ENCODE measurements around the gene TMEM74B.
"Not testable (repeated sequence)": the region's sequence is repeated elsewhere in the genome, so short reads cannot be mapped to it uniquely, and the experiment has no call there.

TMEM74B gene

GRCh38 chr20:1184638-1185315 is at the start of gene TMEM74B:
Gene TMEM74B, minus strand, starts transcription at chr20:1184981. Its CDS starts 1,180 bp downstream, at chr20:1183801.
- peak in 1 of 2 experiments; percentile 12 for DNase-seq

DNA sequence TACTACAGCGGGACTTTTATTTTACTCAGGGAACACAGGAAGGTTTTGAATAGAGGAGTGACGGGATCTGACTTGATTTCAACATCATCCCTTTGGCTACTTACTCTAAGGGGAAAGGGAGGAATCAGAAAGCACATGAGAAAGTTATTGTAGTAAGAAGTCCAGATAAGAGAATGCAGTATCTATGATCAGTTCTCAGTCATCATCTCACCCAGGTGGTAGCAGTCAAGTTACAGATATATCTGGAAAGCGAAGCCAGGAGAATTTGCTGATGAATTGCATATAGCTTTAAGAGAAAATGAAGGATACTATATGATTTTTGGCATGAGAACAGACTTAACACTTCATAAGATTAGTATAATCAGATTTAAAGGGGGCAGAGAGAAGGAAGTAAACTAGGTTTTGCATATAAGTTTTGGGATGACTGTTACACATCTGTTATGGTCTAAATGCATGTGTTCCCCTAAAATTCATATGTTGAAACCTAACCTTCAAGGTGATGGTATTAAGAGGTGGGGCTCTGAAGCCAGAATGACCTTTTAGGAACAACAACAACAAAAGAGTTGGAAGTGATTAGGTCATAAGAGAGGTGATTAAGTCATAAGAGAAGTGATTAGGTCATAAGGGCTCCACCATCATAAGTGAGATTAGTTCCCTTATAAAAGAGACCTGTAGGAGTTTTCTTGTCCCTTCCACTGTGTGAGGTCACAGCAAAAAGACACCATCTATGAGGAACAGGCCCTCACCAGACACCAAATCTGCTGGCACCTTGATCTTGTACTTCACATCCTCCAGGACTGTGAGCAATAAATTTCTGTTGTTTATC is 47.7 kb upstream of the TMEM74B start:
- no peak for DNase-seq

- DNase-seq, result no peak
Measured at GRCh38 chr20:1229541-1229940, 44.8 kb upstream of the TMEM74B start.

GRCh38 chr20:1225783-1226654 is 41.2 kb upstream of the TMEM74B start, which contains the start of gene RAD21L1:
Gene RAD21L1, plus strand, starts transcription at chr20:1226044. Its CDS starts 2,410 bp downstream, at chr20:1228454.
- peak; percentile 77 to 80 for DNase-seq

- DNase-seq, result no peak
Measured at GRCh38 chr20:1225263-1225782, 40.5 kb upstream of the TMEM74B start.

DNA sequence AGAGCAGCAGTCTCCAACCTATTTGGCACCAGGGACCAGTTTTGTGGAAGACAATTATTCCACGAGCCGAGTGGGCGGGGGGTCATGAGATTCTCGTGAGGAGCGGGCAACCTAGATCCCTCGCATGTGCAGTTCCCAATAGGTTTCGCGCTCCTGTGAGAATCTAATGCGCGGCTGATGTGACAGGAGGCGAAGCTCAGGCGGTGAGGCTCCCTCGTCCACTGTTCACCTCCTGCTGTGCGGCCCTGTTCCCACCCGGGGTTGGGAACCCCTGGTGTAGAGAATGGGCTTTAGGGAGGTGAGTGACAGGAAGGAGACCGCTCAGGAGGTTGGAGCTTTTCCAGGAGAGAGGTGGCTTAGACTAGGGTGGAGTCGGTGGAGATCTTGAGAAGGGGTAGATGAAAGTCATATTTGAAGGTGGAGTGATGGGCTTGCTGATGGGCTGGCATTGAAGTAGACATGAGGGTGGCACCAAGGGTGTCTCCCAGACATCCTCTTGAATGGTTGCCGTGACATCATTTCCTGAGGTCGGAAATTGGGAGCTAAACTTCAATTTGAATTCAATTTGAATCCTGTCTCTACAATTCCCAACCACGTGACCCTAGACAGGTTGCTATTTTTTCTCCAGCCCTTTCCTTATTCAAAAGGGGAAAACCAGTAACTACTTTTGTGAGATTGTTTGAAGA is 39.6 kb upstream of the TMEM74B start:
- DNase-seq, result no peak

GRCh38 chr20:1222750-1223149 is 38.0 kb upstream of the TMEM74B start:
- not testable (repeated sequence) for DNase-seq

DNA sequence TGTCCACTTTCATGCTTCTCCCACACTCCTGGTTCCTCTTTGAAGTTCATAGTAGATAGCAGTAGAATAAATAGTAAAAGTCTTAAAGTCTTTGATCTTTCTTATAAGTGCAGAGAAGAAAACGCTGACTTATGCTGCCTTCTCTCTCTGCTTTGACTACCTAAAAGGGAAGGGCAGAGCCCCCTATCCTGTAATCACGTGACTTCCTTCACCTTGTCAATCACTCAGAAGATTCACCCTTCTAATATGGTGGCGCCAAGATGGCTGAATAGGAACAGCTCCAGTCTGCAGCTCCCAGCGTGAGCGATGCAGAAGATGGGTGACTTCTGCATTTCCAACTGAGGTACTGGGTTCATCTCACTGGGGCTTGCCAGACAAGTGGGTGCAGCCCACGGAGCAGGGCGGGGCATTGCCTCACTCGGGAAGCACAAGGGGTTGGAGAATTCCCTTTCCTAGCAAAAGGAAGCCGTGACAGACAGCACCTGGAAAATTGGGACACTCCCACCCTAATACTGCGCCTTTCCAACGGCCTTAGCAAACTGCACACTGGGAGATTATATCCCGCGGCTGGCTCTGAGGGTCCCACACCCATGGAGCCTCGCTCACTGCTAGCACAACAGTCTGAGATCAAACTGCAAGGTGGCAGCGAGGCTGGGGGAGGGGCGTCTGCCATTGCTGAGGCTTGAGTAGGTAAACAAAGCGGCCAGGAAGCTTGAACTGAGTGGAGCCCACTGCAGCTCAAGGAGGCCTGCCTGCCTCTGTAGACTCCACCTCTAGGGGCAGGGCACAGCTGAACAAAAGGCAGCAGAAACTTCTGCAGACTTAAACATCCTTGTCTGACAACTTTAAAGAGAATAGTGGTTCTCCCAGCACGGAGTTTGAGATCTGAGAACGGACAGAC is 32.0 kb upstream of the TMEM74B start:
- DNase-seq, result not testable (repeated sequence)

- DNase-seq, result peak; percentile 74 to 79
Measured at GRCh38 chr20:1215386-1216170, 30.8 kb upstream of the TMEM74B start.

GRCh38 chr20:1214838-1215261 is 30.1 kb upstream of the TMEM74B start:
- no peak for DNase-seq

- DNase-seq, result peak; percentile 74 to 79
Measured at GRCh38 chr20:1212607-1213396, 28.0 kb upstream of the TMEM74B start.

DNA sequence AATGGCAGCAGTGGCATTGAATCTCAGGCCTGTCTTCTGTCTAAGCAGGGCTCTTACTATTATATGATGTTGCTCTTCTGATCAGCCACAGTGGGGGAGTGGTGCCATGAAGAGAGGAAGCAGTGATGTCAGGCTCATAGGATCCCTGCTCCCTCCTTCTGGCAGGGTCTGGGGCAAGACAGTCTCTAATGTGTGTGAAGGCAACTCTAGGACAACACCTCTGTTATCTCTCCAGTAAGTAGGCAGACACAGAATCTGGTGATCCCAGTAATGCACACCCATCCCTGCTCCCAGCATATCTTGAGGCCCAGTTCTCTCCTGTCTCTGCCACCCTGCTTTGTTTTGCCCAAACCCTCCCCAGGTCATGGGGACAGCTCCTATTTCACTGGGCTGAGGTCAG is 27.2 kb upstream of the TMEM74B start:
- no peak for DNase-seq

DNA sequence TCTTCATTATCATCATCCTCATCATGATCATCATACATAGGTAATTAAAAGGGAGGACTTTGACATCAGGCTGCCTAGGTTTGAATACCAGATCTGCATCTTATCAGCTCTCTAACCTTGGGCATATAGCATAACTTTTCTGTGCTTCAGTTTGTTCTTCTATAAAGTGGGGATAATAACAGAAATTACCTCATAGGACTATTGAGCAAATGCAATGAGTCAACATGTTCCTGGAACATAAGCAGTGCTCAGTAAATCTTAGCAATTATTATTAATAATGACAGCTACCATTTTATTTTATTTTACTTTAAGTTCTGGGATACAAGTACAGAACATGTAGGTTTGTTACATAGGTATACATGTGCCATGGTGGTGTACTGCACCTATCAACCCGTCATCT is 25.7 kb upstream of the TMEM74B start:
- no peak for DNase-seq

DNA sequence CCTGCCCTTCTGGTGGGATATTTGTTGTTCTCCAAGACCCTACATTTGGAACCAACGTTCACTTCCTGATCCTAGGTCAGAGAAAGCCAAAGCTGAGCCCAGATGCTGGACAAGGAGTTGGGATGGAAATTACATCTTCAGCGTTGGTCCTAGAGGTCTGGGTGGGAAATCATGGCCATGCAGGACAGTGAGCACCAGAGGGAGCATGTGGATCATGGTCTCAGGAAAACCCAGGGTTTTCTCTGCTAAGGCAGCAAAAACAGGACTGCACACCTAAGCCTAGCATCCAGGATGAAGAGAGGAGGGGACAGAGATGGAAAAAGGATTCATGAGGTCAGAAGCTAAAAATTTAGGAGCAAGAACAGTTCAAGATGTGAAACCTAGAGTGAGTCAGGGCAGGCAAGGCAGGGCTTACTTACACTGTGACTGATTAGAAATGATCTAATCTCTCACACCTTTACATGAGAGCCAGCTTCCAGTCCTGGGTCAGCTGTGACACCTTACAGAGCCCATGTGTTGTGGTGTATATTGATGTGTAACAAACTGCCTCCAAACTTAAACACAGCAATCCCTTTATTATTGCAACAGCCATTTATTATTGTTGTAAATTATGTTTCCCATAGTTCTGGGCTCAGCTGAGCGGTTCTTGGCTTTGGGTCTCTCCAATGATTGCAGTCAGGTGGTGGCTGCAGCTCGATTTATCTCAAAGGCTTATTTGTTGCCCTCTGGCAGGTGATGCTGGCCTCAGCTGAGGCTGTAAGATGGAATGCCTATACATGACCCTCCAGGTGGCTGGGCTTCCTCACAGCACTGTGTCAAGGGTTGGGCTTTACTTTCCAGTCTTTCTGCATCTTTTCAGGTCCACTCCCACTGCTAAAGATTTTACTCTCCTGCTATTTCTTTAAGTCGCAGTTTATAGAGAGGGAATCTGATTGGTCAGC is 24.9 kb upstream of the TMEM74B start:
- no peak for DNase-seq

DNA sequence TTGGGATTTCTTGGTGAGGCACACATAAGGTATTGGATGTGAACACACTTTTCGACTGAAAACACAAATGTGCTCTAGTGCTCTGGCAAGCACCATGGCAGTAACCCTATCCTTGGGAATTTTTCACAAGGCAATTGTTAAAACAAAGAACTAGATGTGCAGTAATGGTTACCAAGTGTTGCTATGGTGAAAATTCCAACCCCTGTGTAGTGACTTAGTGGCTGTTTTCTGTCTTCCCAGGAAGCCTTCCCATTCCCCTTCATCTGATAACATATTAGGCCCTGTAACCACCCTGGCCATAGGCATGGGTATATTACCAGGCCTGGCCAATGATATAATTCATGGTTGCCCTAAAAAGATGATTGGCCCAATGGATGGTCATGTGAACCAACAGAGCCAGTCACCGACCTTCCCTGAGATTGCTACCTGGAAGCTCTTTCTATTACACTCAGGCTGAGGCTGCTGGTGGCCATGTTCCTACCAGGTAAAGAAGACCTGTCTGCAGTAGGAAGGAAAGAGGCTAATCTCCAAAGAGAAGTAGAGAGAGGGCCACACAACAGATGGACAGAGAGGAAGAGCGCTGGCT is 22.6 kb upstream of the TMEM74B start:
- no peak for DNase-seq

GRCh38 chr20:1206366-1207148 is 21.8 kb upstream of the TMEM74B start:
- no peak for DNase-seq

DNA sequence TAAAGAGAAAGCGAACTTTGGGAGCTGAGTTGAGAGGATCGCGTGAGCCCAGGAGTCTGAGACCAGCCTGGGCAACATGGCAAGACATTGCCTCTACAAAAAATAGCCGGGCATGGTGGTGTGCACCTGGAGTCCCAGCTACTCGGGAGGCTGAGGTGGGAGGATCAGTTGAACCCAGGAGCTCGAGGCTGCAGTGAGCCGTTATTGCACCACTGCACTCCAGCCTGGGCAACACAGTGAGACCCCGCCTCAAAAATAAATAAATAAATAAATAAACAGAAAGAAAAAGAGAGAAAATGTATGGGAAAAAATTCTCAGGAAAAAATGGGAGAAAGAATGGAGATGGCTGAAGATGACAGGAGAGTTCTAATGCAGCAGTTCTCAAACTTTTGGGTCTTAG is 21.0 kb upstream of the TMEM74B start:
- DNase-seq, result no peak
